ELR (cell line): Measurements from ENCODE around the gene SPINT2.
"Not testable (repeated sequence)": the region's sequence is repeated elsewhere in the genome, so short reads cannot be mapped to it uniquely, and the experiment has no call there.

Experiments
- DNase-seq: peaks from one replicate; pipeline ENCODE4 v3.0.0-alpha.2; 2015; ENCODE audit warnings: low read depth

Gene SPINT2

GRCh38 chr19:38239816-38240215 is 24.6 kb upstream of the SPINT2 start:
- no peak for DNase-seq

- no peak for DNase-seq
Measured at GRCh38 chr19:38243279-38243673, 21.1 kb upstream of the SPINT2 start.

DNA sequence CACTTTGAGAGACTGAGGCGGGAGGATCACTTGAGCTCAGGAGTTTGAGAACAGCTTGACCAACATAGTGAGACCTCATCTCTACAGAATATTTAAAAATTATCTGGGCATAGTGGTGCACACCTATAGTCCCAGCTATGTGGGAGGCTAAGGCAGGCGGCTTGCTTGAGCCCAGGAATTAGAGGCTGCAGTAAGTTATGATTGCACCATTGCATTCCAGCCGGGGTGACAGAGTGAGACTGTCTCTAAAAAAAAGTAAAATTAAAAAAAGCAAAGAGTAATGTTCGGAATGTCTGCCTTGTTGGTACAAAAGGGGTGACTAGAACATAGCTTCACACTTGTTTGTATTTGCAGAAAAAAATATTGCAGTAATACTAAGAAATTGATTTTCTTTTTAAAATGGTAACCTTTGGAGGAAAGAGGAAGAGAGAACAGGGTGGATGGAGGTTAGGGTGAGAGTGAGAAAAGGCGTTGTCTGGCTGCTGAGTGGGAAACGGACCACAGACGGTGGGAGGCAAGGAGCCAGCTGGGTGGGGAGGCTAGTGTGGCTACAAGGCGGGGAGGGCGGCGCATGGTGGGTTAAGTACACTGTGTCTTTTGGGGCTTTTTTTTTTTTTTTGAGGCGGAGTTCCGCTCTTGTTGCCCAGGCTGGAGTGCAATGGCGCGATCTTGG is 18.4 kb upstream of the SPINT2 start:
- DNase-seq: no peak

GRCh38 chr19:38247126-38247525 is 17.2 kb upstream of the SPINT2 start:
- no peak for DNase-seq

- no peak for DNase-seq
Measured at GRCh38 chr19:38247734-38248268, 16.6 kb upstream of the SPINT2 start.

DNA sequence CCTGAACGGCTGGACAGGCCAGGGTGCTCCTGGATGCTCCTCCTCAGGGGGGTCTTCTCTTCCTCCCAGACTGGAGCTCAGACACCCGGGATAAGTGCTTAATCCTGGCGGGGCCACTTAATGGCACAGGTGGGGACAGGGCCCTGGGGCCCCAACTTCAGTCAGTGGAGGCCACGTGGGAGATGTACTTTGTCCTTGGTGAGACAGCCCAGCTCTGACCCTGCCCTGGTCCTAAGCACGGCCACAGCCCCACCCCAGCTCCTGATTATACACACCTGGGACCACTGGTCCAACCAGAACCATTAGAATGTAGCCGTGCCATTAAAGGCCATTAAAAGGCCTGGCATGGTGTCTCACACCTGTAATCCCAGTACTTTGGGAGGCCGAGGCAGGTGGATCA is 16.0 kb upstream of the SPINT2 start:
- DNase-seq: no peak

DNA sequence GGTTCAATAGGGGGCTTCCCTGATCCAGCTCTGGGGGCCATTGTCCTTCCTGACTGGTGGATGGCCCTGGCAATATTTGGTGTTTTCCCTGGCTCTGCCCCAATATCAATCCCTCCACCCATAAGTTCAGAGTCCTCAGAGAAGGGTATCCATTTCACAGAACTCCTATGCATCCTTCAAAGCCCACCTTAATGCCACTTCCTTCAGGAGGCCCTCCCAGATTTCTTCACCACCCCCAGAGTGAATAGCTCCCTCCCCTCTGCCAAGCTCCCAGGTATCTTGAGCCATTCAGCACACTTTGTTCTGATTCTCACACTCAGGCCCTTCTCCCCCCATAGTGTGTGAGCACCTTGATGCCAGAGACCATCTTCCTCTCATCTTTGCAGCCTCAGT is 13.9 kb upstream of the SPINT2 start:
- DNase-seq: no peak

DNA sequence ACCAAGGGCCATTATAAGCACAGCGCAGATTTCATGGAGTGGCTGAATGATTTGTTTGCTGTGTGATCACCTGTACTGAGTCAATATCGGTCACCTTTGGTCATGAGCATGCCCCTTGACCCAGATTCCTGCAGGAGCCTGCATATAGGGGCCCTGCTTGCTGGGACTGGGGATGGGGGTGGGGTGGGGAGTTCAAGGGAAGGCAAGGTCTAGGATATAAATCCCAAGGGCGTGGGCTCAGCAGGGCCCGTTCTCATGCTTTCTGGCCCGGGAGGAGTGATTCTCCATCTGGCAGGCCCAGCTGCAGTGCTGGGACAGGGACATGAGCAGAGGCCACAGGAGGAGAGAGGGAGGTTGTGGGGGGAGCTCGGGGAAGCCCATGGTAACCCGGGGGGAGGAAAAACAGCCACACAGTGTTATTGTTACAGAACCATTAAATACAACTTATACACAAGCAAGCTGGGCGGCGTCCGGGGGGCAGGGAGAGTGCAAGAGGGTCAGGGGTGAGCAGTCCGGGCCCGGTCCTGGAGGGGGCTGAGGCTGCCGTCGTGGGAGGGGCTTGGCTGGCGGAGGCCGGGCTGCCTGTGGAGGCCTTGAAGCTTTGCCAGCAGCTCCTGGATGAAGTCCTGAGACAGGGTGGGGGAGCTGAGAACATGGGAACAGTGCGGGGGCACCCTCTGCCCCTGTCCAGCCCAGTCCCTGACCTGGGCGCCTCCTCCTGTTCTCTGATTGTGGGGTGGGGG is 13.4 kb upstream of the SPINT2 start:
- DNase-seq: no peak

GRCh38 chr19:38251564-38252051 is 12.8 kb upstream of the SPINT2 start:
- no peak for DNase-seq

DNA sequence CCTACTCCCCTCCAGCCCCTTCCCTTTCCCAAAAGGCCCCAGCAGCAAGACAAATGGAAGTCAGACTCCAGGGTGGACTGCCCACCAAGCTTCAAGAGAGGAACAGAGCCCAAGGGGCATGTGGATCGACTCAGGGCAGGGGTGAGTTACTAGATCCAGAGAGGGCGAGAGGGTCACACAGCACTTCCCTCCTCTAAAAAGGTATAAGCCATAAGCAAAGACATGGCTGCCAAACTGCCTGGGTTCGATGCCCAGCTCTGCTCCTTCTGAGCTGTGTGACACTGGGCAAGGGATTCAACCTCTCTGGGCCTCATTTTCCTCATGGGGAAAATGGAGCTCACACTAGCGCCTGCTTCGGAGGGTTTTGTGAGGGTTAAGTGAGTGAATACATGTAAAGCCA is 12.0 kb upstream of the SPINT2 start:
- no peak for DNase-seq

DNA sequence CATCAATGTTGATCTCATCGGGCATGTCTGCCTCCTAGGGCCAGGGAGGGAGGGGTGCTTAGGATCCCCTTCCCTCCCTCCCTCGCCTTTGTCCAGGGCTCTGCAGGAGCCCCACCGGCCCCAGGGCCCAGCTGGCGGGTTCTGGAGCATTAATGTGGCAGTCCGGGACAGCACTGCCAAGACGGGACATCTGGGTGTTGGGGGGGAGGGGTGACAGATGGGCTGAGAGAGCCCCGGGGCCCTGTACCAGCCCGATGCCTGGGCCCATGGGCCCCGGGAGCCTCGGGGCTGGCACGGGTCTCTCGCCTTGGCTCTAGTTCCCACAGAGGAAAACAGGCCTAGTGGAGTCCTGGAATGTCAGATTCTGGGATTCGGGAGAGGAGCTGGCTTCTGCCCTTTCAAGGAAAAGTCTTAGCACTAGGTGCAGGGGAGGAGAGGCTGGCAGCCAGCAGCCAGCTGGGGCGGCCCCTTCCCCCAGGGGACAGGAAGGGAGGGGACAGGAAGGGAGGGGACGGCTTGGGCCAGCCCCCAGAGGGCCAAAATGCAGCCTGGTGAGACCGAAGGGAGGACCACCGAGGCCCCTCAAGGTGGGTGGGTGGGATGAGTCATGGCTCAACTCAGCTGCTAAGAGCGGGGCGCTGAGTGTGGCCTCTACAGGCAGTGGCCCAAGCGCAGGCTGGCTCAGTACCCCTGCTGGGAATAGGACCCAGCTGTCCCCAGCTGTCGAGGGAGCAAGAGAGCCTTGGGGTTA is 11.3 kb upstream of the SPINT2 start:
- no peak for DNase-seq

DNA sequence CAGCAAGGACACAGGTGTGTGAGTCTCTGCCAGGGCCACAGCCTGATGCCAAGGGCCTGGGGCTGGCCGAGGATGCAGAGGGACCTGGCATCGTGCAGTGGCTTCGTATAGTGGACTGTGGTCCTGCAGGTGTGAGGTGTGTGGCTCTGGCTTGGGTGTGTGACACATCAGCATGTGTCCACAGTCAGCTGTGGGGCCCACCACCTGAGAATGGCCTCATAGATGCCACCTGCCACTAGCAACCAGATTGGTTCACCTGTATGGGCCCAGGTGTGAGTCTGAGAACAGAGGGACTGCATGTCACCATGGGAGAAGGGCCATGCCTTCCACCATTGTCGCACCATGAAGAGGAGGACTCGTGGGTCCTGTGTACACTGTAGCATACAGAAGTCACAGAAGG is 10.6 kb upstream of the SPINT2 start:
- no peak for DNase-seq

- DNase-seq: no peak
Measured at GRCh38 chr19:38255383-38256014, 8.9 kb upstream of the SPINT2 start.

DNA sequence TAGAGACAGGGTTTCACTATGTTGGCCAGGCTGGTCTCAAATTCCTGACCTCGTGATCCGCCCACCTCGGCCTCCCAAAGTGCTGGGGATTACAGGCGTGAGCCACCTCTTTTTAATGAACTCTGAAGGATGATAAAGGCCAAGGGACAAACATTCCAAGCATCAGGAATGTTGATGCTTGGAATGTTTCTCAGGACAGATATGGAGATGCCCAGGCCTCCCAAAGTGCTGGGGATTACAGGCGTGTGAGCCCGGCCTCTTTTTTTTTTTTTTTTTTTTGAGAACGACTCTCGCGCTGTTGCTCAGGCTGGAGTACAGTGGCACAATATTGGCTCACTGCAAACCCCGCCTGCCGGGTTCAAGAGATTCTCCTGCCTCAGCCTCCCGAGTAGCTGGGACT is 2.4 kb upstream of the SPINT2 start:
- not testable (repeated sequence) for DNase-seq

DNA sequence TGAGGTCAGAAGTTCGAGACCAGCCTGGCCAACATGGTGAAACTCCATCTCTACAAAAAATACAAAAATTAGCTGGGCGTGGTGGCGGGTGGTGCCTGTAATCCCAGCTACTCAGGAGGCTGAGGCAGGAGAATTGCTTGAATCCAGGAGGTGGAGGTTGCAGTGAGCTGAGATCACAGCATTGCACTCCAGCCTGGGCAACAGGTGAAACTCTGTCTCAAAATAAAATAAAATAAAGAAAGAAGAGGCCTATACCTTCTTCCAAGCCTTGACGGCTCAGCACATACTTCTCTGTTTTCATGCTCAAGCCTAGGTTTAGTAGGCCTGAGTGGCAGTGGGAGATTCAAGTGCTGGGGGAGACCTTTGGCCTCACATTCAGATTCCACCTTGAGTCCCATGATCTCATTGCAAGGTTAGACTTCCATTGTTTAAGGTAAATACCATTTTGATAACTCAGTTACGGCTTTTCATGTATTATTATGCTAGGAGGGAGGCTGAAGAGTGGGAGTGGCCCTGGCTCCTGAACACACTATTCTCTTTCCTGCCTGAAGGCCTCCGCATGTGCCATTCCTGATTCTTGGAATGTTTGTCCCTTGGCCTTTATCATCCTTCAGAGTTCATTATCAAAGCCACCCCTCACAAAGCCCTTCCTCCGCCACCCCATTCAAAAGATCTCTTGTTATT is 1.6 kb upstream of the SPINT2 start:
- no peak for DNase-seq

DNA sequence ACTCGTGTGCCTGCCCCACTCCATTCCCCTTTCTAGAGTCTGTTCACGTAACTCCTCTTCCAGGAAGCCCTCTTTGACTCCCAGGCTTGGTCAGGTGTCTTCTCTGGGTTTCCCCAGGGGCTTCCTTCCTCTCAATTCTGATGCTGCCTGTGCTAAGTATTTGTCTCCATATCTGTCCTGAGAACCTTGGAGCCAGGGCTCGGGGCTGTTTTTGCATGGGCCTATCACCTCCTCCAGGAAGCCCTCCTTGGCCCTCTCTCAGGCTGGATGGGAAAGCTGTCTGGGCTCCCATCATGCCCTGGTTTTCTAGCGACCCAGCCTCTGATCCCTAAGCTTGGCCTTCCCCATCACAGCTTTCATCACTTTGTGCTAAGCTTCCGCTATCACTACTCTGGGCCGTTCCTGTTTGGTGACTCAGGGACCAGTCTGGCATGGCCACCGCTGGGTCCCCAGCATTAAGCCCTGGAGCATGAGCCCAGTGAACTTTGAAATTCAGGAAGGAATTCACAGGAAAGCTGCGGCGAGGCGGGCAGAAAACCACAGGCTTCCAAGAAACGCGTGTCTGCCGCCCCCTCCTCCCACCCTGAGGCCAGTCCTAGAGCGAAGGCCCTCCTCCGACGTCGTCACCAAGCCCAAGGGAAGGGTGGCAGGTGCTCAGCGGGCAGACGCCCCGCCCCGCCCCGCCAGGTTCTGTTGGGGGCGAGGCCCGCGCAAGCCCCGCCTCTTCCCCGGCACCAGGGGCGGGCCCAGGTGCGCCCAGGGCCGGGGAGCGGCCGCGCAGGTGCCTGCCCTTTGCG is 486 bp upstream of the SPINT2 start:
- DNase-seq: peak; percentile 71

DNA sequence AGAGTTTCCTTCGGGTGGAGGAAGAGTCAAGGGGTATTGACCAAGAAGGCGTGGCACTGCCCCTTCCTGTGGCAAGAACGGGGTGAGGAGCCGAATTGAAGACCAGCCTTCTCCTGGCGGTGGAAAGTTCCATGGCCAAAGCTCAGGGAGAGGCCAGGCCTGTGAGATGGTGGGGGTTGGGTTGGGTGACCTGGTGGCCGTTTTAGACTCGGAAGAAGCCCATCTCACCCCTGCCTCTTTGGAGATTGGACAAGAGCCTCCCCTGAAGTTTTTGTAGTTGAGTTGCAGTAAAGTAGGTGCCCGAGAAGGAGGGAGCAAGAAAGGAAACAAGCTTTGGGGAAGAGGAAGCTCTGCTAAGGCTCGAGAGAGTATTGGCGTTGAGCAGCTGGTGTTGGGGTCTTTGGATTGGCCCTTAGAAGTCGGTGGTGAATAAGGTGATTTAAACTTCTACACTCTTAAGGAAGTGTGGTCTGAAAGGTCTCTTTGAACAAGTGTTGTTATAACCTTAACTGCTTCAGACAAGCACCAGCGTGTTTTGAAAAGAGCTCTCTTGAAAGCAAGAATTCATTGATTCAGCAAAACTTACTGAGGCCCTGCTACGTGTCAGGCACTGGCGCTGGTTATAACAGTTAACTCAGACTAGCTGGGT is 964 bp downstream of the SPINT2 start:
- DNase-seq: no peak

DNA sequence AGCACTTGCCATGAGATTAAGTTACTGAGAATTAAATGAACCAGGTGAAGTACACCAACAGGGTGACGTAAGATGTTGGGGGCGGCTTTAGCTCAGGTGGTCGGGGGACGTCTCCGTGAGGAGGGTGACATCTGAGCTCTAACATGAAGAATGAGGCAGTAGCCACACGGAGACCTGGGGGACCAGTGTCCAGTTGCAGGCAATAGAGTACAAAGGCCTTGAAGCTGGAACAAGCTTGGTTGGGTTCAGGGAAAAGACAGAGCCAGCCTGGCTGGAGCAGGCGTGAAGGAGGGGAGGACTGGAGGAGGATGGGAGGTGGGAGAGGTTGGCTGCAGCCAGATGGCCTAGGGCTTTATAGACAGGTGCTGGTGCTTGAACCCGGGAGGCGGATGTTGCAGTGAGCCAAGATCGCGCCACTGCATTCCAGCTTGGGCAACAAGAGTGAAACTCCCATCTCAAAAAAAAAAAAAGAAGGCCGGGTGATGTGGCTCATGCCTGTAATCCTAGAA is 1.6 kb downstream of the SPINT2 start:
- no peak for DNase-seq

- peak; percentile 61 for DNase-seq
Measured at GRCh38 chr19:38266981-38267597, 2.7 kb downstream of the SPINT2 start.
